Neural progenitor cell (in vitro differentiated cells): Measurements from ENCODE around the gene CD46. TPM values are rescaled to one million over a fixed set of nuclear protein-coding genes. Genes with fewer than 3 reads are reported as not detected.

ENCODE experiments used
- DNase-seq: peaks from one replicate; pipeline ENCODE4 v3.0.0-alpha.2; 2016; ENCODE audit warnings: low spot score
- H2AFZ ChIP-seq: fragments of 200-600 bp; sonication (generic); replicated peaks from 2 replicates; pipeline ENCODE4 v1.6.1; 2016; ENCODE audit warnings: antibody characterized with exemption
- H3F3A ChIP-seq: fragments of 200-600 bp; sonication (generic); 2 replicates; pipeline ENCODE4 v1.6.1; 2016; ENCODE audit warnings: antibody characterized with exemption, low read depth
- H3K27ac ChIP-seq: fragments of 200-600 bp; sonication (generic); 2 replicates; pipeline ENCODE4 v1.5.1; 2016; ENCODE audit warnings: mild to moderate bottlenecking
- H3K27me3 ChIP-seq: fragments of 200-600 bp; sonication (generic); 2 replicates; pipeline ENCODE4 v1.6.1; 2016; ENCODE audit warnings: mild to moderate bottlenecking, moderate library complexity
- H3K36me3 ChIP-seq: fragments of 200-600 bp; sonication (generic); 2 replicates; pipeline ENCODE4 v1.5.1; 2016
- H3K4me1 ChIP-seq: fragments of 200-600 bp; sonication (generic); 2 replicates; pipeline ENCODE4 v1.6.1; 2016; ENCODE audit warnings: mixed run types
- H3K4me2 ChIP-seq: fragments of 200-600 bp; sonication (generic); 2 replicates; pipeline ENCODE4 v1.6.1; 2016
- H3K4me3 ChIP-seq: fragments of 200-600 bp; sonication (generic); 2 replicates; pipeline ENCODE4 v1.5.1; 2016
- H3K79me2 ChIP-seq: fragments of 200-600 bp; sonication (generic); 2 replicates; pipeline ENCODE4 v1.6.1; 2016; ENCODE audit warnings: low read depth
- H3K9ac ChIP-seq: fragments of 200-600 bp; sonication (generic); 2 replicates; pipeline ENCODE4 v1.6.1; 2016
- H3K9me3 ChIP-seq: fragments of 200-600 bp; sonication (generic); 2 replicates; pipeline ENCODE4 v1.5.1; 2016; ENCODE audit warnings: low read depth
- H4K20me1 ChIP-seq: fragments of 200-600 bp; sonication (generic); 2 replicates; pipeline ENCODE4 v1.6.1; 2016; ENCODE audit warnings: low read depth
- H3K27ac Mint-ChIP-seq: 3 replicates; pipeline ENCODE4 v1.8.0; 2021; ENCODE audit warnings: mixed read lengths
- H3K27me3 Mint-ChIP-seq: 2 replicates; pipeline ENCODE4 v1.8.0; 2022; ENCODE audit warnings: low read depth, mild to moderate bottlenecking, inconsistent platforms, moderate library complexity, mixed read lengths; ENCODE audit not compliant: insufficient read depth
- H3K36me3 Mint-ChIP-seq: 3 replicates; pipeline ENCODE4 v1.8.0; 2021; ENCODE audit warnings: mixed read lengths
- H3K4me1 Mint-ChIP-seq: 3 replicates; pipeline ENCODE4 v1.8.0; 2021; ENCODE audit warnings: mixed read lengths
- H3K4me3 Mint-ChIP-seq: 3 replicates; pipeline ENCODE4 v1.8.0; 2021; ENCODE audit warnings: mild to moderate bottlenecking, moderate library complexity, mixed read lengths
- H3K9me3 Mint-ChIP-seq: 3 replicates; pipeline ENCODE4 v1.8.0; 2020; ENCODE audit warnings: mixed read lengths
- EZH2 ChIP-seq: fragments of 200-600 bp; sonication (generic); IDR thresholded peaks from 2 replicates; pipeline ENCODE4 v1.6.1; 2017; ENCODE audit warnings: antibody characterized with exemption, mild to moderate bottlenecking, moderate library complexity
- EZH2phosphoT487 ChIP-seq: fragments of 200-600 bp; sonication (generic); IDR thresholded peaks from 2 replicates; pipeline ENCODE4 v1.6.1; 2017; ENCODE audit warnings: antibody characterized with exemption
- total RNA-seq: library from RNA; depleted of rRNA; stranded (reverse); fragments of >200 nt; gene quantifications from 2 replicates; pipeline ENCODE4 v1.2.3, GENCODE V29; 2015; ENCODE audit warnings: low replicate concordance
- TF ChIP-seq, protein P1 (sequence below): fragments of 200-600 bp; sonication (generic); IDR thresholded peaks from 2 replicates; pipeline ENCODE4 v1.5.1; 2017; ENCODE audit warnings: antibody characterized with exemption, mild to moderate bottlenecking

Gene CD46
- total RNA-seq, 1 donor from 2014 or later, result 186 TPM

DNA sequence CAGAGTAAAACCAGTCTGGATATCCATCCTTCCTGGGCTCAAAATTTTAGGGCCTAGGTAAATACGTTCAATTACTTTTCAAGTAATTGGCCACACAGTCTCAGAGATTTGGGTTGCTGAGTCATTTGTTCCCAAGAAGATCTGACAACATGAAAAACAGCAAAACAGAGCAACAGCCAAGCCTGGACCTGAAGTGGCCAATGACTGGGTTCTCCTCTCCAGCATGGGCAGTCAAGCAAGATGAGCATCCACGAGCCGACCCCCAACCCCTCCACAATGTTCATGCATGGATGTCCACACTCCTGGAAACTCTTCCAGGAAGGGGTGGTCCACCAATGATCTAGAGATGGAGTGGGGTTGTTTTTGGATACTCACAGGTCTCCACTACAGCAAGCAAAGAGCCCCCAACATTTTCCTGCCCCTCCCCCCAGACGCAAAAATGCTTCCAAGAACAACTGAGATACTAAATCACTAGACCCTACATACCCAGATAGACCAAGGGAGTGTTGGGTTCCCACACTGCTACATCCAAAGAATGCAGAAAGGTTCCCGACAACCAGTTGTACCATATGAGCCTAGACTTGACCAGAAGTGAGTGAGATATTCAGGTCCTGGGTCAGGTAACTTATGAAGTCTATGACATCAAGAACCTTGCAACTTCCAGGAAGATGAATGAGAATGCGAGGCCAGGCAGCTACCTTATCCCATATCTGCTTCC lies 73.0 kb downstream of the CD46 start:
- Histone ChIP-seq H3K27ac (no peak overlapping the region), H3F3A (no peaks in the 10 kb centered on the region), H2AFZ (no peak overlapping the region), H3K4me2 (no peak overlapping the region), H3K79me2 (no peaks in the 10 kb centered on the region), H3K4me3 (no peak overlapping the region), H3K4me1 (no peaks in the 10 kb centered on the region), H3K9ac (no peak overlapping the region), H3K36me3 (no peaks in the 10 kb centered on the region), H4K20me1 (no peaks in the 10 kb centered on the region), H3K27me3 (no peaks in the 10 kb centered on the region), H3K9me3 (no peaks in the 10 kb centered on the region)
- Mint-ChIP-seq H3K4me3 (no peak overlapping the region), H3K9me3 (peaks cover 2% of the 10 kb centered on the region), H3K27ac (no peak overlapping the region), H3K36me3 (no peaks in the 10 kb centered on the region), H3K27me3 (peaks cover 5% of the 10 kb centered on the region), H3K4me1 (peaks cover 30% of the 10 kb centered on the region)
- DNase-seq, result no peak
- TF ChIP-seq EZH2phosphoT487 (no peak), EZH2 (no peak)
- TF ChIP-seq, protein P1, sequence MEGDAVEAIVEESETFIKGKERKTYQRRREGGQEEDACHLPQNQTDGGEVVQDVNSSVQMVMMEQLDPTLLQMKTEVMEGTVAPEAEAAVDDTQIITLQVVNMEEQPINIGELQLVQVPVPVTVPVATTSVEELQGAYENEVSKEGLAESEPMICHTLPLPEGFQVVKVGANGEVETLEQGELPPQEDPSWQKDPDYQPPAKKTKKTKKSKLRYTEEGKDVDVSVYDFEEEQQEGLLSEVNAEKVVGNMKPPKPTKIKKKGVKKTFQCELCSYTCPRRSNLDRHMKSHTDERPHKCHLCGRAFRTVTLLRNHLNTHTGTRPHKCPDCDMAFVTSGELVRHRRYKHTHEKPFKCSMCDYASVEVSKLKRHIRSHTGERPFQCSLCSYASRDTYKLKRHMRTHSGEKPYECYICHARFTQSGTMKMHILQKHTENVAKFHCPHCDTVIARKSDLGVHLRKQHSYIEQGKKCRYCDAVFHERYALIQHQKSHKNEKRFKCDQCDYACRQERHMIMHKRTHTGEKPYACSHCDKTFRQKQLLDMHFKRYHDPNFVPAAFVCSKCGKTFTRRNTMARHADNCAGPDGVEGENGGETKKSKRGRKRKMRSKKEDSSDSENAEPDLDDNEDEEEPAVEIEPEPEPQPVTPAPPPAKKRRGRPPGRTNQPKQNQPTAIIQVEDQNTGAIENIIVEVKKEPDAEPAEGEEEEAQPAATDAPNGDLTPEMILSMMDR, result no peak

DNA sequence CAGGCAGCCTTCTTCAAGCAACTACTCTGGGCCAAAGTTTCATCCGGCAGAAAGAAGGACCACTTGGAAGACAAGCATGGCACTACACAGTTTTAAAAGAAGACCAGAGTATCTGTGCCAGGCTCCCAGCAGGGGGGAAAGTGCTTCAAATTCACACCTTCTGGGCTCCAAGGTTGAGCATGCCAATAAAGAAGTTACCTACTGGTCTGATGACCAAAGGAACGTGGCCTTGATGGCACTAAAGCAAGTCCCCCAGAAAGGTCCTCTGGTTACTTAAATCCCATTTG lies 73.5 kb downstream of the CD46 start:
- no peaks in the 10 kb centered on the region for H3K79me2 ChIP-seq
- H3K9ac ChIP-seq, result no peak overlapping the region
- no peaks in the 10 kb centered on the region for H3K4me1 ChIP-seq
- DNase-seq, result no peak
- H3K9me3 ChIP-seq, result no peaks in the 10 kb centered on the region
- H3K27me3 ChIP-seq, result no peaks in the 10 kb centered on the region
- no peaks in the 10 kb centered on the region for H3F3A ChIP-seq
- Mint-ChIP-seq H3K27ac (no peak overlapping the region), H3K4me3 (no peak overlapping the region), H3K36me3 (no peaks in the 10 kb centered on the region), H3K4me1 (peaks cover 30% of the 10 kb centered on the region), H3K9me3 (peaks cover 2% of the 10 kb centered on the region), H3K27me3 (peaks cover 5% of the 10 kb centered on the region)
- H3K4me2 ChIP-seq, result no peak overlapping the region
- no peaks in the 10 kb centered on the region for H3K36me3 ChIP-seq
- TF ChIP-seq, protein P1, result no peak
- no peak for TF ChIP-seq EZH2
- TF ChIP-seq EZH2phosphoT487, result no peak
- H3K4me3 ChIP-seq, result no peak overlapping the region
- H2AFZ ChIP-seq, result no peak overlapping the region
- no peaks in the 10 kb centered on the region for H4K20me1 ChIP-seq
- H3K27ac ChIP-seq, result no peak overlapping the region

DNA sequence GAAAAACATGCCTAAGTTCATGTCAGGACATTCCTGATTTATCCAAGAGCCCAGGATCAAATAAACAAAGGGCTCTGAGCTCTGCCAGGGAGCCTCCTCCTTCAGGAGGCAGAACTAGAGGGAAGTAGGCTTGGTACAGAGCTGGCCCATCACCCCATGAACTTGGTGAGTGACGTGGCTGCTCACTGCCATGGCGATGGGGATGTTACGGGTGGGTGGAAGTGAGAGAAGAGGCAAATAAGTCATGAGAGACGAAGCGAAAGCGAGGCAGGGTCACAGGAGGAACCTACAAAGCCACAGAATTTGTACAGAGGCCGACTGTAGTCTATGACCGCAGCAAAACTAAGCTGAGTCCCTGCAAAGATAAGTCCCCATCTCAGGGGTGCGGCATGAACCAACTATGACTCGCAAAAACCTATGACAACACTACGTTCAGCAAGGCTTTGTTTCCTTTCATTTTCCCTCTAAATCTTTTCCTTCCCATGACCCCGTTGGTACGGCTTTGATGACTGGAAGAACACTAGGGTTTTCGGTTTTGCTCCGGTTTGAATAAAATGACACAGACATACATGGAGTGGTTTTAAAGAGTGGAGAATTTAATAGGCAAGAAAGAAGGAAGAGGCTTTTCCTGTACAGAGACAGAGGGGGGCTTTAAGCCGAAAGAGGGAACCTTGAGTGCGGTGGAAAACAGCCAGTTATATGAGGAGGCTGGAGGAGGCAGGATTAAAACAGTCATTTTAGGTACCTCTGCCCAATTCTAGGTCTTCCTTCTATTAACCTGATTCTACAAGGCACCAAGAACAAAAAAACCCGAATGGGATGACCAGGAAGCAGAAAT lies 74.1 kb downstream of the CD46 start:
- H3K9me3 Mint-ChIP-seq, result peaks cover 2% of the 10 kb centered on the region
- H3K9me3 ChIP-seq, result no peaks in the 10 kb centered on the region
- H3K36me3 ChIP-seq, result no peaks in the 10 kb centered on the region
- H3K4me1 ChIP-seq, result no peaks in the 10 kb centered on the region
- H3K36me3 Mint-ChIP-seq, result no peaks in the 10 kb centered on the region
- H3K4me3 Mint-ChIP-seq, result no peak overlapping the region
- H3K4me2 ChIP-seq, result no peak overlapping the region
- no peak for TF ChIP-seq EZH2phosphoT487
- TF ChIP-seq, protein P1, result no peak
- TF ChIP-seq EZH2, result no peak
- no peak overlapping the region for H3K27ac Mint-ChIP-seq
- H3K27me3 Mint-ChIP-seq, result peaks cover 5% of the 10 kb centered on the region
- peaks cover 30% of the 10 kb centered on the region for H3K4me1 Mint-ChIP-seq
- no peak overlapping the region for H3K9ac ChIP-seq
- no peak overlapping the region for H2AFZ ChIP-seq
- no peak overlapping the region for H3K27ac ChIP-seq
- H3F3A ChIP-seq, result no peaks in the 10 kb centered on the region
- H4K20me1 ChIP-seq, result no peaks in the 10 kb centered on the region
- no peak for DNase-seq
- no peaks in the 10 kb centered on the region for H3K79me2 ChIP-seq
- H3K4me3 ChIP-seq, result no peak overlapping the region
- H3K27me3 ChIP-seq, result no peaks in the 10 kb centered on the region
